Body of pancreas (tissue), 4 donors: Measurements from ENCODE around the gene HMGN5. TPM values are rescaled to one million over a fixed set of nuclear protein-coding genes. Genes with fewer than 3 reads are reported as not detected.

ENCODE experiments used
- ATAC-seq: fragments of 150-250 bp; one replicate; pipeline ENCODE4 v1.9.1; 2016
- DNase-seq, 4 donors: peaks; one replicate each; pipeline ENCODE4 v3.0.0-alpha.2; 2019
- H3K27ac ChIP-seq, 4 donors: fragments of 200-600 bp; sonication (generic); 1 replicate in 3 of 4; 2 replicates in 1 of 4; pipeline versions ENCODE4 v1.5.1 to v1.6.1; 2016 to 2019; ENCODE audit warnings: mild to moderate bottlenecking in 1 of 4, mixed read lengths in 1 of 4, moderate library complexity in 1 of 4
- H3K27me3 ChIP-seq, 2 donors: fragments of 200-600 bp; sonication (generic); one replicate each; pipeline ENCODE4 v1.6.0; 2016; ENCODE audit warnings: mild to moderate bottlenecking in 1 of 2
- H3K36me3 ChIP-seq, 2 donors: fragments of 200-600 bp; sonication (generic); replicated peaks in 1 of 2; 2 replicates each; pipeline ENCODE4 v1.5.1; 2016; ENCODE audit warnings: low read depth in 2 of 2; ENCODE audit not compliant: insufficient read depth in 1 of 2
- H3K4me1 ChIP-seq: fragments of 200-600 bp; sonication (generic); one replicate; pipeline ENCODE4 v1.6.0; 2016
- H3K4me3 ChIP-seq, 2 donors: fragments of 200-600 bp; sonication (generic); 1 replicate in 1 of 2; 2 replicates in 1 of 2; pipeline ENCODE4 v1.5.1; 2016 to 2019
- H3K9me3 ChIP-seq, 3 donors: fragments of 200-600 bp; sonication (generic); 1 replicate in 2 of 3; 2 replicates in 1 of 3; pipeline ENCODE4 v1.5.1; 2016
- POLR2A ChIP-seq, 3 donors: fragments of 450-650 bp; IDR thresholded peaks; one replicate each; pipeline ENCODE4 v1.6.1; 2016; ENCODE audit warnings: antibody characterized with exemption in 3 of 3, mild to moderate bottlenecking in 2 of 3
- WGBS, 2 donors: methylation state at CpG; one replicate each; pipeline ENCODE4 v1.1.5; 2017; 5-methylcytosine and 5-hydroxymethylcytosine counted together
- intact Hi-C: fragments of 100-400 bp; cut with DNase I; formaldehyde crosslinking; loops from one replicate; pipeline ENCODE4 v1.15.1; 2023
- total RNA-seq, 2 donors: library from RNA; depleted of rRNA; stranded (reverse); fragments of >200 nt; gene quantifications; one replicate each; pipeline ENCODE4 v1.1.0, GENCODE V29; 2016
- TF ChIP-seq, protein P1 (sequence below), 7 experiments: fragments of 450-650 bp in 4 of 7; fragments of 200-600 bp in 3 of 7; sonication (generic) in 3 of 7; IDR thresholded peaks; one replicate each; pipeline ENCODE4 v1.5.1; 2016 to 2019; ENCODE audit warnings: antibody characterized with exemption in 7 of 7

The HMGN5 gene
- total RNA-seq, 2 donors from 2014 or later: 2.1 to 35.3 TPM

DNA sequence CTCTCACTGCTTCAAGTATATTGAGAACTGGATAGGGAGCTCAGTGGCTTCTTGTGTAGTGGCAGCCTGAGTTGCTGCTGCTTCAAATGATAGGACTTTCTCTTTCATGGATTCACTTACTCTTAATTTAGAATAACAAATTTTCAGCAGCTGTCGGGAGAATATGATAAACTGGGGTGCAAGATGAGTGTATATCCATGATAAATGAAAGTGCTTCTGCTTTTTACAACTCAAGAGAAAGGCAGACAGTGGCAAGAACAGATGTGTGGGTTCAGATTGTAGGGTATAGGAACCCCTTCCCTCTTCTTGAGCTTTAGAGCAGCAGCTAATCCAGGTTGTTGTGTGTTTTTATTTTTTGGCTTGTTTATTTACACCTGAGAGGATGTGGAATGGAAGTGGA lies 1.2 kb upstream of the HMGN5 start:
- intact Hi-C loops: no loop called here

DNA sequence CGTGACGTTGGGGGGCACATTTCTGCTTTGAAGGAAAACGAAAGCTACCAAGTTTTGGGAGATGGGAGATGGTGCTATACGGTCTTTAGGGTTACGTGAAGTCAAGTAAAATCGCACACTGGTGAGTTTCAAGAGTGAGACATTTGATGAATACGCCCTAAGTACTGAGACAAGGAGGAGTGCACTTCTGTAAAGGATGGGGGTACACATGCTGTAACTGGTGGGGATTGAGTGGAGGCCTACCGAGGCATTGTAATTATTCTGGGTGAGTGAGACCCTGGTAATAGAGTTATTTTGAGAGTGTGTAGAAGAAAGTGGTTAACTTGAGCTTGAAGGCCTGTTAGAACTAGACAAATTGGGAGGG lies 725 bp upstream of the HMGN5 start:
- Histone ChIP-seq H3K27ac (peak overlapping the region; percentile 35 to 90 (median 74)), H3K27me3 (no peaks in the 10 kb centered on the region), H3K9me3 (no peaks in the 10 kb centered on the region), H3K4me3 (peak overlapping the region in 1 of 2 donors; percentile 58), H3K36me3 (no peaks in the 10 kb centered on the region), H3K4me1 (peaks cover 4% of the 10 kb centered on the region)
- no peak for ATAC-seq
- intact Hi-C loops: no loop called here
- DNase-seq: no peak
- no peak for TF ChIP-seq POLR2A (IDR thresholded peaks at IDR 0.05)
- TF ChIP-seq, protein P1, sequence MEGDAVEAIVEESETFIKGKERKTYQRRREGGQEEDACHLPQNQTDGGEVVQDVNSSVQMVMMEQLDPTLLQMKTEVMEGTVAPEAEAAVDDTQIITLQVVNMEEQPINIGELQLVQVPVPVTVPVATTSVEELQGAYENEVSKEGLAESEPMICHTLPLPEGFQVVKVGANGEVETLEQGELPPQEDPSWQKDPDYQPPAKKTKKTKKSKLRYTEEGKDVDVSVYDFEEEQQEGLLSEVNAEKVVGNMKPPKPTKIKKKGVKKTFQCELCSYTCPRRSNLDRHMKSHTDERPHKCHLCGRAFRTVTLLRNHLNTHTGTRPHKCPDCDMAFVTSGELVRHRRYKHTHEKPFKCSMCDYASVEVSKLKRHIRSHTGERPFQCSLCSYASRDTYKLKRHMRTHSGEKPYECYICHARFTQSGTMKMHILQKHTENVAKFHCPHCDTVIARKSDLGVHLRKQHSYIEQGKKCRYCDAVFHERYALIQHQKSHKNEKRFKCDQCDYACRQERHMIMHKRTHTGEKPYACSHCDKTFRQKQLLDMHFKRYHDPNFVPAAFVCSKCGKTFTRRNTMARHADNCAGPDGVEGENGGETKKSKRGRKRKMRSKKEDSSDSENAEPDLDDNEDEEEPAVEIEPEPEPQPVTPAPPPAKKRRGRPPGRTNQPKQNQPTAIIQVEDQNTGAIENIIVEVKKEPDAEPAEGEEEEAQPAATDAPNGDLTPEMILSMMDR (IDR thresholded peaks at IDR 0.05): no peak
- 1% methylated on average over 8 of the region's 8 CpGs for WGBS, 2 donors

More for the DNA sequence above, 1.2 kb upstream of the HMGN5 start:
- ATAC-seq (no peak), DNase-seq (no peak)
- Histone ChIP-seq H3K36me3 (no peaks in the 10 kb centered on the region), H3K27me3 (no peaks in the 10 kb centered on the region), H3K4me1 (peaks cover 4% of the 10 kb centered on the region), H3K9me3 (no peaks in the 10 kb centered on the region), H3K27ac (peak overlapping the region in 3 of 4 donors; percentile 64 to 90 (median 85)), H3K4me3 (peak overlapping the region in 1 of 2 donors; percentile 58)
- WGBS, 2 donors: 0% methylated on average over 1 of the region's 1 CpG
- no peak for TF ChIP-seq POLR2A (IDR thresholded peaks at IDR 0.05)
- TF ChIP-seq, protein P1 (IDR thresholded peaks at IDR 0.05): no peak

DNA sequence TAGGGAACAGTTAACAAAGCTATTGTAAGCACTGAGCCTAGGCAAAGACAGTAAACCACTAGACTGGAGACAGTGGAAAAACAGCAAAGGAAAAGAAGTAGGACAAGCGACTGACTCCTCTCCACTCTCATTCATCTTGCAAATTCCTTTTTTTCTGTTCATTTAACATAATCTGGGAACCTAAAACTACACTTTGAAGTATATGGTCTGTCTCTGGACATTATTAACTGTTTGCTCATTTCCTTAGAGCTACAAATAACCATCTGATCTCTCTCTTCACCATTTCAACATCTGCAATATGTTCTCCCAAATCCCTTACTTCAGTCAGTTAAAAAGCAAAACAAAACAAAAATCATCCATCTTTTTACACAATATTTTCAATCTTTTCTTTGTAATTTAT lies 642 bp downstream of the HMGN5 start:
- WGBS, 2 donors: 15 to 63% methylated on average over 1 of the region's 1 CpG
- ATAC-seq: no peak
- intact Hi-C loops: no loop called here

DNA sequence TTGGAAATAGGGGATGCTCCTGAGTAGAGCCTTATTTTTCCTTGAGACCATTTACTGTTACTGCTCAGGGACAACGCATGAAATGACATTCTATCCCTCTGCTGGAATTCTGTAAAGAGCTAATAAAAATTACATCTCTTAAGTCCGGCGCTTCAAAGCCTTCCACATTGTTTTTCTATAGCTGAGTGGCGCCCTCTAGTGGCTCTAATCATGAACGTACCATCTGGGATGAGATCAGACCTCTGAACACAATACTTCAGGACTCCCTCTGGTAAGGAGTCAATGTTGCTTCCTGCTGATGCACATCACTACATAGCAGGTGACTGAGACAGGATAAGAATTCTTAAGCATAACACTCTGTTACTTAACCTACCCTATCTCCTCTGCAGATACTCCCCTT lies 6.0 kb downstream of the HMGN5 start:
- peak; percentile 34 to 68 (median 48) for DNase-seq
- Histone ChIP-seq H3K4me3 (no peak overlapping the region), H3K27ac (no peak overlapping the region), H3K36me3 (no peaks in the 10 kb centered on the region), H3K4me1 (no peaks in the 10 kb centered on the region), H3K27me3 (no peaks in the 10 kb centered on the region), H3K9me3 (no peaks in the 10 kb centered on the region)
- WGBS, 2 donors: 10 to 15% methylated on average over 5 of the region's 5 CpGs
- intact Hi-C loops: no loop called here
- ATAC-seq: peak; percentile 47
- TF ChIP-seq POLR2A (IDR thresholded peaks at IDR 0.05): no peak
- TF ChIP-seq, protein P1 (IDR thresholded peaks at IDR 0.05): peak in 5 of 7 experiments; percentile 28 to 53 (median 39)

More for the DNA sequence above, 642 bp downstream of the HMGN5 start:
- no peak for DNase-seq
- Histone ChIP-seq H3K9me3 (no peaks in the 10 kb centered on the region), H3K27me3 (no peaks in the 10 kb centered on the region), H3K27ac (peak overlapping the region in 3 of 4 donors; percentile 64 to 90 (median 85)), H3K4me1 (peaks cover 4% of the 10 kb centered on the region), H3K4me3 (no peak overlapping the region), H3K36me3 (no peaks in the 10 kb centered on the region)
- TF ChIP-seq, protein P1 (IDR thresholded peaks at IDR 0.05): no peak
- no peak for TF ChIP-seq POLR2A (IDR thresholded peaks at IDR 0.05)

DNA sequence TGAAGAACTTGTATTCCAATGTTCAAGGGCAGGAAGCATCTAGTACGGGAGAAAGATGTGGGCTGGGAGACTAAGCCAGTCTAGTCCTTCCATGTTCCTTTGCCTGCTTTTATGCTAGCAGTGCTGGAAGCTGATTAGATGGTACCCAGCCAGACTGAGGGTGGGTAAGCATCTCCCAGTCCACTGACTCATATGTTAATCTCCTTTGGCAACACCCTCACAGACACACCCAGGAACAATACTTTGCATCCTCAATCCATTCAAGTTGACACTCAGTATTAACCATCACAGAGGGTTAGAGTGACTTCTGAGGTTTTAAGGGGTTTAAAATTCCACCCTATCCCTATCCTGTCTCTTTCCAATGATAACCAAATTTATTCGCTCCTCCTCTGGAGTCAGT lies 6.5 kb downstream of the HMGN5 start:
- no peaks in the 10 kb centered on the region for H3K27me3 ChIP-seq
- no peak overlapping the region for H3K27ac ChIP-seq
- WGBS, 2 donors: 79 to 100% methylated on average over 1 to 2 of the region's 2 CpGs
- no peaks in the 10 kb centered on the region for H3K36me3 ChIP-seq
- no peak overlapping the region for H3K4me3 ChIP-seq
- intact Hi-C loops: no loop called here
- no peaks in the 10 kb centered on the region for H3K4me1 ChIP-seq
- ATAC-seq (no peak), DNase-seq (no peak)
- no peaks in the 10 kb centered on the region for H3K9me3 ChIP-seq
- TF ChIP-seq POLR2A (IDR thresholded peaks at IDR 0.05): no peak
